Neutrophil (primary cell): ENCODE measurements around the gene TMEM168.

Experiments
- H3K27ac ChIP-seq: fragments of 200-600 bp; sonication (generic); 2 replicates; pipeline ENCODE4 v1.5.1; 2016; ENCODE audit warnings: mild to moderate bottlenecking, moderate library complexity
- H3K27me3 ChIP-seq: fragments of 200-600 bp; sonication (generic); 2 replicates; pipeline ENCODE4 v1.6.0; 2016; ENCODE audit warnings: mild to moderate bottlenecking
- H3K36me3 ChIP-seq: fragments of 200-600 bp; sonication (generic); 2 replicates; pipeline ENCODE4 v1.5.1; 2017
- H3K4me1 ChIP-seq, 2 experiments: fragments of 200-600 bp in 1 of 2; sonication (generic) in 1 of 2; 1 replicate in 1 of 2; 2 replicates in 1 of 2; pipeline versions ENCODE4 v1.5.1 to v1.6.1; 2013 to 2016; ENCODE audit warnings: low read depth in 1 of 2, low read length in 1 of 2, mild to moderate bottlenecking in 1 of 2, moderate library complexity in 1 of 2; ENCODE audit not compliant: control insufficient read depth in 1 of 2, insufficient read depth in 1 of 2
- H3K4me3 ChIP-seq, 2 experiments: fragments of 200-600 bp in 1 of 2; sonication (generic) in 1 of 2; 1 replicate in 1 of 2; 2 replicates in 1 of 2; pipeline ENCODE4 v1.5.1; 2013 to 2016; ENCODE audit warnings: low read depth in 1 of 2, low read length in 1 of 2, mild to moderate bottlenecking in 1 of 2, moderate library complexity in 1 of 2
- H3K9me3 ChIP-seq: fragments of 200-600 bp; sonication (generic); 2 replicates; pipeline ENCODE4 v1.5.1; 2016
- TF ChIP-seq, protein P1 (sequence below): fragments of 200-600 bp; sonication (generic); IDR thresholded peaks from 2 replicates; pipeline ENCODE4 v1.5.1; 2016; ENCODE audit warnings: antibody characterized with exemption

TMEM168 gene

DNA sequence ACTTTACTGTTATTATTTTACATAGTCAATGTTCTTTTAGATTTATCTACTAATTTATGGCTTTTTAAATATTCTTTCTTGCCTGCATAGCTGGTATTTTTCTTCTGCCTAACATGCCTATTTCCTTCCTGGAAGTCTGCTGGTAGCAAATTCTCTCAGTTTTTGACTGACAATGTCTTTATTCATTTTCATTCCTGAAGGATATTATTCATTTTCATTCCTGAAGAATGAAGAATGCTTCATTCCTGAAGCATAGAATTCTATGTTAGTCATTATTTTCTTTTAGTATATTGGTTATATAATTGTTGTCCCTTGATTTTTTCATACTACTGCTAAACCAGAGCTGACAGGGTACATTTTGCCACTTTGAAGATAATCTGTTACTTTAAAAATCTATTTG lies 41.8 kb downstream of the TMEM168 start:
- Histone ChIP-seq H3K27ac (no peak overlapping the region), H3K4me3 (no peak overlapping the region), H3K9me3 (no peaks in the 10 kb centered on the region), H3K4me1 (no peaks in the 10 kb centered on the region), H3K36me3 (no peaks in the 10 kb centered on the region), H3K27me3 (no peaks in the 10 kb centered on the region)
- TF ChIP-seq, protein P1, sequence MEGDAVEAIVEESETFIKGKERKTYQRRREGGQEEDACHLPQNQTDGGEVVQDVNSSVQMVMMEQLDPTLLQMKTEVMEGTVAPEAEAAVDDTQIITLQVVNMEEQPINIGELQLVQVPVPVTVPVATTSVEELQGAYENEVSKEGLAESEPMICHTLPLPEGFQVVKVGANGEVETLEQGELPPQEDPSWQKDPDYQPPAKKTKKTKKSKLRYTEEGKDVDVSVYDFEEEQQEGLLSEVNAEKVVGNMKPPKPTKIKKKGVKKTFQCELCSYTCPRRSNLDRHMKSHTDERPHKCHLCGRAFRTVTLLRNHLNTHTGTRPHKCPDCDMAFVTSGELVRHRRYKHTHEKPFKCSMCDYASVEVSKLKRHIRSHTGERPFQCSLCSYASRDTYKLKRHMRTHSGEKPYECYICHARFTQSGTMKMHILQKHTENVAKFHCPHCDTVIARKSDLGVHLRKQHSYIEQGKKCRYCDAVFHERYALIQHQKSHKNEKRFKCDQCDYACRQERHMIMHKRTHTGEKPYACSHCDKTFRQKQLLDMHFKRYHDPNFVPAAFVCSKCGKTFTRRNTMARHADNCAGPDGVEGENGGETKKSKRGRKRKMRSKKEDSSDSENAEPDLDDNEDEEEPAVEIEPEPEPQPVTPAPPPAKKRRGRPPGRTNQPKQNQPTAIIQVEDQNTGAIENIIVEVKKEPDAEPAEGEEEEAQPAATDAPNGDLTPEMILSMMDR: no peak

DNA sequence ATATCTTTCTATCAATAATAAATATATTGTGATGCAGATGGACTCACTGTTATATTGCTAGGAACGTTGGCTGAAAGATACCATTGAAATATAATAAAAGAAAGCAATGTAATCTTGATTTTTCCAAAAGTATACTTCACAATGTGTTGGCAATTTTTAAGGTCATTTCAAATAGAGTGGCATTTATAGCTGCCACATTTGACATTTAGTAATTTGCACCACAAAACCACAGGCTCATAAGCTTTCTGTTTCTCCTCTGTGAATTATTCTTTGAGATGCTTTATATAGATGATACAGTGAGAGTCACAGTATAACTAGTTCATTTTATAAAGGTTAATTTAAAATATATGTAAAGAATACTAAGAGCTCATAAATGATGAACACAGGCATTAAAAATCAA lies 44.6 kb downstream of the TMEM168 start:
- Histone ChIP-seq H3K27ac (no peak overlapping the region), H3K4me1 (no peaks in the 10 kb centered on the region)
- TF ChIP-seq, protein P1: no peak

DNA sequence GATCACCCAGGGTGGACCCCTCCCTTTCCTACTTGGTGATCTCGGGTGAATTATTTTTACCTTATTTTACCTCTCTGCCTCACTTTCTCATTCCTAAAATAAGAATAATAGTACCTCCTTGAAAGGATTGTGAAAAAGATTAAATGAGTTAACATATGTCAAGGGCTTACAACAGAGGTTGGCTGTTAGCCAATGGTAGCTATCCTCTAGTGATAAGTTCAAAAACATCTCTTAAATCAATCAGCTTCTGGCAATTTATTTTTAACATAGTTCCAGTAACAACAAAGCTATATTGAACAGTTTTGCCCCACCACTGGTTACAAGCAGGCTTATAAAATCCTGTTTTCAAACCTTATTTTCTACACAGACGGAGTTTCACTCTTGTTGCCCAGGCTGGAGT lies 45.4 kb downstream of the TMEM168 start:
- no peaks in the 10 kb centered on the region for H3K27me3 ChIP-seq
- TF ChIP-seq, protein P1: no peak
- H3K36me3 ChIP-seq: no peaks in the 10 kb centered on the region
- no peaks in the 10 kb centered on the region for H3K4me1 ChIP-seq
- no peak overlapping the region for H3K4me3 ChIP-seq
- H3K9me3 ChIP-seq: no peaks in the 10 kb centered on the region
- H3K27ac ChIP-seq: no peak overlapping the region

More for the DNA sequence above, 44.6 kb downstream of the TMEM168 start:
- H3K4me3 ChIP-seq: no peak overlapping the region
- no peaks in the 10 kb centered on the region for H3K27me3 ChIP-seq
- H3K9me3 ChIP-seq: no peaks in the 10 kb centered on the region
- no peaks in the 10 kb centered on the region for H3K36me3 ChIP-seq

DNA sequence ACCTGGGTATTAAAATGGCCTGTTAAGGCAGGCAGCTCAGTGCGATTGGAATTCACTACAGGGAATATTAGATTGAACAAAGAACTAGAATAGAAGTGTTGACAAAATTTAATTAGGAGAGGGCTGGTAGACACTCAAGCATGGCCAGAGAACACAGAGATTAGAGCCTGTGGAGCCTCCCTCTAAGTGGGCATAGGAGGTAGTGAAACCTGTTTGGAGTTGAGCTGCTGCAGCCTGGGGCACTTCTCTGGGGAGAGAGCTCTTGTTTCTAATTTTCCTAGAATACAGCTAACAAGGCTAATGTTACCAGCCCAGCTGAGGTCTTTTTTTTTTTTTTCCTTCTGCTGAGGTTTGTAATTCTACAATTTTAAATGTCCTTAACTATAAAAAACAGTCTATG lies 46.4 kb downstream of the TMEM168 start:
- no peaks in the 10 kb centered on the region for H3K4me1 ChIP-seq
- H3K27ac ChIP-seq: no peak overlapping the region
- no peaks in the 10 kb centered on the region for H3K36me3 ChIP-seq
- H3K27me3 ChIP-seq: no peaks in the 10 kb centered on the region
- H3K4me3 ChIP-seq: no peak overlapping the region
- no peaks in the 10 kb centered on the region for H3K9me3 ChIP-seq
- TF ChIP-seq, protein P1: no peak

DNA sequence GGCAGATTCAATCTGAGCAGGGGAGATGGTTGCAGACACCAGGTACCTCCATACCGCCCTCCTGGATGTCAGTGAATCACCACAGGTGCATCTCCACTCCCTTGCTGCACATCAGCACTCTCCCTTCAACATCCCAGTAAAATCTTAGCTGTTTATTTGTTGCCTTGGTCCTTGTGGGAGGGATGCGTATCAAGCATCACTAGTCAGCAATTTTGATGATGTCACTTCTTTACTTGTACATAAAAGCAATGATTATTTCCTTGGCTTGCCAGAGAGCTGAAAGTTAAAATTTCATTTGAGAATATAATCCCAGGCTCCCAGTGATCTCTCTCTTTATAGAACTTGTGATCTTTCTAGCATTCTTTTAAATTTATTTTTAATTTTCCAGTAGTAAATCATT lies 49.5 kb downstream of the TMEM168 start:
- TF ChIP-seq, protein P1: no peak

More for the DNA sequence above, 49.5 kb downstream of the TMEM168 start:
- no peaks in the 10 kb centered on the region for H3K27me3 ChIP-seq
- no peaks in the 10 kb centered on the region for H3K36me3 ChIP-seq
- no peaks in the 10 kb centered on the region for H3K9me3 ChIP-seq
- H3K4me3 ChIP-seq: no peak overlapping the region
- no peaks in the 10 kb centered on the region for H3K4me1 ChIP-seq
- no peak overlapping the region for H3K27ac ChIP-seq
